OCI-LY1 (cell line): ENCODE data around the gene PTGFRN.

Source experiments
- H2AFZ ChIP-seq: fragments of 200-600 bp; sonication (generic), shearing (Covaris generic); 2 replicates; pipeline ENCODE4 v1.6.0; 2014; ENCODE audit warnings: antibody characterized with exemption, mild to moderate bottlenecking, low read length
- H3F3A ChIP-seq: fragments of 200-600 bp; sonication (generic), shearing (Covaris generic); 2 replicates; pipeline ENCODE4 v1.6.0; 2014; ENCODE audit warnings: mild to moderate bottlenecking, antibody characterized with exemption, low read length, moderate library complexity; ENCODE audit not compliant: insufficient read depth
- H3K27ac ChIP-seq: fragments of 200-600 bp; sonication (generic); 2 replicates; pipeline ENCODE4 v1.5.1; 2014; ENCODE audit warnings: low read length, mixed run types, mild to moderate bottlenecking, low read depth; ENCODE audit not compliant: poor library complexity, severe bottlenecking
- H3K27me3 ChIP-seq: fragments of 200-600 bp; sonication (generic); 2 replicates; pipeline ENCODE4 v1.6.0; 2014; ENCODE audit warnings: antibody characterized with exemption, mild to moderate bottlenecking, low read length, moderate library complexity; ENCODE audit not compliant: insufficient read depth
- H3K36me3 ChIP-seq: fragments of 200-600 bp; sonication (generic); 2 replicates; pipeline ENCODE4 v1.6.1; 2014; ENCODE audit warnings: mild to moderate bottlenecking, antibody characterized with exemption, low read length, moderate library complexity, mixed read lengths; ENCODE audit not compliant: insufficient read depth
- H3K4me1 ChIP-seq: fragments of 200-600 bp; sonication (generic); 2 replicates; pipeline ENCODE4 v1.5.1; 2014; ENCODE audit warnings: mild to moderate bottlenecking, low read length, moderate library complexity; ENCODE audit not compliant: insufficient read depth, severe bottlenecking
- H3K4me2 ChIP-seq: fragments of 200-600 bp; sonication (generic), shearing (Covaris generic); 2 replicates; pipeline ENCODE4 v1.6.1; 2014; ENCODE audit warnings: low read length
- H3K4me3 ChIP-seq: fragments of 200-600 bp; sonication (generic); 2 replicates; pipeline ENCODE4 v1.5.1; 2014; ENCODE audit warnings: low read length, low read depth, mild to moderate bottlenecking, mixed read lengths; ENCODE audit not compliant: poor library complexity, severe bottlenecking
- H3K79me2 ChIP-seq: fragments of 200-600 bp; shearing (Covaris generic); 2 replicates; pipeline ENCODE4 v1.6.1; 2016; ENCODE audit warnings: mixed run types, low read length, mixed read lengths; ENCODE audit not compliant: insufficient read depth
- H3K9ac ChIP-seq: fragments of 200-600 bp; sonication (generic), shearing (Covaris generic); 2 replicates; pipeline ENCODE4 v1.6.1; 2014; ENCODE audit warnings: mild to moderate bottlenecking, low read length, mixed read lengths
- H3K9me2 ChIP-seq: fragments of 200-600 bp; sonication (generic), shearing (Covaris generic); 2 replicates; pipeline ENCODE4 v1.6.1; 2014; ENCODE audit warnings: low read depth, mild to moderate bottlenecking, low read length, mixed read lengths
- H3K9me3 ChIP-seq: fragments of 200-600 bp; shearing (Covaris generic); 2 replicates; pipeline ENCODE4 v1.6.1; 2014; ENCODE audit warnings: low read length, mixed read lengths
- H4K20me1 ChIP-seq: fragments of 200-600 bp; sonication (generic), shearing (Covaris generic); 2 replicates; pipeline ENCODE4 v1.6.0; 2016; ENCODE audit warnings: mild to moderate bottlenecking, low read length; ENCODE audit not compliant: insufficient read depth
- CTCF ChIP-seq: fragments of 200-600 bp; sonication (generic), shearing (Covaris generic); IDR thresholded peaks from 2 replicates; pipeline ENCODE4 v1.5.1; 2017; ENCODE audit warnings: mild to moderate bottlenecking, antibody characterized with exemption, low read length, moderate library complexity, mixed read lengths
- EZH2 ChIP-seq: fragments of 200-600 bp; sonication (generic), shearing (Covaris generic); IDR thresholded peaks from 2 replicates; pipeline ENCODE4 v1.8.0; 2017; ENCODE audit warnings: borderline replicate concordance, mixed run types, mild to moderate bottlenecking, antibody characterized with exemption, low read length, moderate library complexity, mixed read lengths

Gene PTGFRN

GRCh38 chr1:116940814-116941599 lies 31.3 kb downstream of the PTGFRN start:
- Histone ChIP-seq H3K27ac (no peak overlapping the region), H3K9me3 (no peaks in the 10 kb centered on the region), H3K27me3 (no peaks in the 10 kb centered on the region), H3K9me2 (no peaks in the 10 kb centered on the region), H3F3A (no peaks in the 10 kb centered on the region), H2AFZ (no peak overlapping the region), H4K20me1 (no peaks in the 10 kb centered on the region), H3K79me2 (no peaks in the 10 kb centered on the region), H3K4me2 (no peak overlapping the region), H3K36me3 (no peaks in the 10 kb centered on the region), H3K4me1 (no peaks in the 10 kb centered on the region), H3K9ac (no peak overlapping the region), H3K4me3 (no peak overlapping the region)
- TF ChIP-seq EZH2 (no peak), CTCF (no peak)

- H2AFZ ChIP-seq = no peak overlapping the region
- H3K9ac ChIP-seq = no peak overlapping the region
- no peaks in the 10 kb centered on the region for H3K27me3 ChIP-seq
- TF ChIP-seq CTCF (no peak), EZH2 (no peak)
- no peaks in the 10 kb centered on the region for H3K36me3 ChIP-seq
- no peak overlapping the region for H3K27ac ChIP-seq
- H3K4me3 ChIP-seq = no peak overlapping the region
- no peak overlapping the region for H3K4me2 ChIP-seq
- no peaks in the 10 kb centered on the region for H3F3A ChIP-seq
- no peaks in the 10 kb centered on the region for H3K9me3 ChIP-seq
- no peaks in the 10 kb centered on the region for H3K9me2 ChIP-seq
- no peaks in the 10 kb centered on the region for H4K20me1 ChIP-seq
- H3K79me2 ChIP-seq = no peaks in the 10 kb centered on the region
- H3K4me1 ChIP-seq = no peaks in the 10 kb centered on the region
Measured at GRCh38 chr1:116941670-116942069, 32.0 kb downstream of the PTGFRN start.

- no peak for TF ChIP-seq CTCF
- TF ChIP-seq EZH2 = no peak
- no peaks in the 10 kb centered on the region for H3K36me3 ChIP-seq
Measured at GRCh38 chr1:116942344-116942743, 32.6 kb downstream of the PTGFRN start.

More at GRCh38 chr1:116942344-116942743, 32.6 kb downstream of the PTGFRN start:
- Histone ChIP-seq H3F3A (no peaks in the 10 kb centered on the region), H3K9ac (no peak overlapping the region), H3K4me3 (no peak overlapping the region), H3K9me3 (no peaks in the 10 kb centered on the region), H3K4me2 (no peak overlapping the region), H4K20me1 (no peaks in the 10 kb centered on the region), H2AFZ (no peak overlapping the region), H3K27ac (no peak overlapping the region), H3K27me3 (no peaks in the 10 kb centered on the region), H3K79me2 (no peaks in the 10 kb centered on the region), H3K4me1 (no peaks in the 10 kb centered on the region), H3K9me2 (no peaks in the 10 kb centered on the region)
